BLaER1 treated with 17β-estradiol and CSF1 and Interleukin-3, amounts not matched to agents 10 nM and 100 nM (cell line): ENCODE data around the gene UBA6.
A peak's percentile ranks its signal among the peaks of the same experiment; 100 is the strongest.

Experiments used
- H3K27ac ChIP-seq, 11 experiments: shearing (Covaris generic); formaldehyde crosslinking; 2 replicates each; pipeline ENCODE4 v1.8.1; 2022
- H3K27me3 ChIP-seq, 11 experiments: shearing (Covaris generic); formaldehyde crosslinking; 2 replicates each; pipeline ENCODE4 v1.8.1; 2022
- H3K36me3 ChIP-seq, 11 experiments: shearing (Covaris generic); formaldehyde crosslinking; 2 replicates each; pipeline ENCODE4 v1.8.1; 2022
- H3K4me1 ChIP-seq, 10 experiments: shearing (Covaris generic); formaldehyde crosslinking; 2 replicates each; pipeline ENCODE4 v1.8.1; 2022
- H3K4me2 ChIP-seq, 11 experiments: shearing (Covaris generic); formaldehyde crosslinking; 2 replicates each; pipeline ENCODE4 v1.8.1; 2022
- H3K4me3 ChIP-seq, 10 experiments: shearing (Covaris generic); formaldehyde crosslinking; 2 replicates each; pipeline ENCODE4 v1.8.1; 2022
- H3K9ac ChIP-seq, 11 experiments: shearing (Covaris generic); formaldehyde crosslinking; 2 replicates each; pipeline ENCODE4 v1.8.1; 2022
- H3K9me3 ChIP-seq, 11 experiments: shearing (Covaris generic); formaldehyde crosslinking; replicated peaks in 1 of 11; 2 replicates each; pipeline ENCODE4 v1.8.1; 2022
- H4K20me1 ChIP-seq, 11 experiments: shearing (Covaris generic); formaldehyde crosslinking; 2 replicates each; pipeline ENCODE4 v1.8.1; 2022
- Cebpa-rat ChIP-seq, 11 experiments: shearing (Covaris generic); IDR thresholded peaks; 2 replicates each; pipeline ENCODE4 v1.8.1; 2022

UBA6 gene

GRCh38 chr4:67632492-67632891 is 68.5 kb downstream of the UBA6 start:
- Histone ChIP-seq H3K27me3 (no peaks in the 10 kb centered on the region), H4K20me1 (no peaks in the 10 kb centered on the region), H3K4me1 (peaks cover 0 to 10% (median 0%) of the 10 kb centered on the region in 10 experiments; a peak in 3 of 20 replicates), H3K27ac (no peak overlapping the region), H3K9me3 (peaks cover 0 to 15% (median 12%) of the 10 kb centered on the region in 11 experiments; a peak in 15 of 22 replicates), H3K36me3 (peaks cover 81 to 100% (median 92%) of the 10 kb centered on the region in 11 experiments), H3K9ac (no peak overlapping the region), H3K4me2 (0 out of 22 replicates have a peak overlapping the region, but pooled peaks of 1 of the 11 experiments have one; percentile 3), H3K4me3 (no peak overlapping the region)
- TF ChIP-seq Cebpa-rat (IDR thresholded peaks at IDR 0.05): no peak

GRCh38 chr4:67624939-67625338 is 76.0 kb downstream of the UBA6 start:
- no peaks in the 10 kb centered on the region for H3K9me3 ChIP-seq
- H4K20me1 ChIP-seq: no peaks in the 10 kb centered on the region
- H3K9ac ChIP-seq: no peak overlapping the region
- no peaks in the 10 kb centered on the region for H3K4me1 ChIP-seq
- peaks cover 64 to 100% (median 87%) of the 10 kb centered on the region in 11 experiments for H3K36me3 ChIP-seq
- no peaks in the 10 kb centered on the region for H3K27me3 ChIP-seq
- no peak overlapping the region for H3K4me2 ChIP-seq
- no peak overlapping the region for H3K27ac ChIP-seq
- TF ChIP-seq Cebpa-rat (IDR thresholded peaks at IDR 0.05): no peak
- no peak overlapping the region for H3K4me3 ChIP-seq

DNA sequence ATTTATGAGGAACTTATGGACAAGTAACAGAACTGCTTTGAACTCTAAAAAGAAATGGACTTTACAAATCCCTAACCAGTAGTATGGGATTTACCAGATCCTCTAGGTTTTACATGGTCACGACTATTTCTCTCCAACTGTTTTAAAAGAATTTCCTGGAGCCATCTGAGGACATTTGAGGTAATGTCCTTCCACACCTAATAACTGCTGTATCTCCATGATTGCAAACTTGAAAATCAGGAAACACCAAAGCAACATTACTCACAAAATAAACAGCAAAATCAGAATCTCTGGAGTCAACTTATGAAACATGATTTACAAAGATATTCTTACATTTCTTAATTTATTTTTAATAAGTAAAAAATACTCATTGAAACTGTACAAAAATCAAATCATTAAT is 84.5 kb downstream of the UBA6 start:
- peaks cover 0 to 13% (median 5%) of the 10 kb centered on the region in 11 experiments; a peak in 6 of 22 replicates for H3K9me3 ChIP-seq
- peaks cover 46 to 83% (median 62%) of the 10 kb centered on the region in 11 experiments for H3K36me3 ChIP-seq

DNA sequence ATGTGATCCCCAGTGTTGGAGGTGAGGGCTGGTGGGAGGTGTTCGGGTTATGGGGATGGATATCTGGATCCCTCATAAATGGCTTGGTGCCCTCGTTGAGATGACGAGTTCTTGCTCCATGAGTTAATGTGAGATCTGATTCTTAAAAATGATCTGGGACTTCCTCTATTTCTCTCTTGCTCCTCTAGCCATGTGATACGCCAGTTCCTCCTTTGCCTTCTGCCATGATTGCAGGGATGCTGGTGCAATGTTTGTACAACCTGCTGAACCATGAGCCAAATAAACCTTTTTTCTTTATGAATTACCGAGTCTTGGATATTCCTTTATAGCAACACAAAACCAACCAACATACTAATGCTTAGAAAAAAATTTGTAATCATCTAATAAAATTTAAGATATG is 85.8 kb downstream of the UBA6 start:
- peaks cover 34 to 69% (median 49%) of the 10 kb centered on the region in 11 experiments for H3K36me3 ChIP-seq
- no peak overlapping the region for H3K4me2 ChIP-seq
- H3K27ac ChIP-seq: no peak overlapping the region
- peaks cover 0 to 4% (median 0%) of the 10 kb centered on the region in 11 experiments; a peak in 1 of 22 replicates for H4K20me1 ChIP-seq
- no peak overlapping the region for H3K4me3 ChIP-seq
- H3K9ac ChIP-seq: no peak overlapping the region
- no peak for TF ChIP-seq Cebpa-rat (IDR thresholded peaks at IDR 0.05)
- H3K27me3 ChIP-seq: no peaks in the 10 kb centered on the region
- peaks cover 0 to 13% (median 6%) of the 10 kb centered on the region in 11 experiments; a peak in 11 of 22 replicates for H3K9me3 ChIP-seq
- no peaks in the 10 kb centered on the region for H3K4me1 ChIP-seq

More for the DNA sequence above, 84.5 kb downstream of the UBA6 start:
- Histone ChIP-seq H3K4me3 (no peak overlapping the region), H3K27me3 (no peaks in the 10 kb centered on the region), H4K20me1 (peaks cover 0 to 4% (median 0%) of the 10 kb centered on the region in 11 experiments; a peak in 1 of 22 replicates), H3K4me1 (no peaks in the 10 kb centered on the region), H3K9ac (no peak overlapping the region), H3K27ac (no peak overlapping the region), H3K4me2 (no peak overlapping the region)
- TF ChIP-seq Cebpa-rat (IDR thresholded peaks at IDR 0.05): no peak

DNA sequence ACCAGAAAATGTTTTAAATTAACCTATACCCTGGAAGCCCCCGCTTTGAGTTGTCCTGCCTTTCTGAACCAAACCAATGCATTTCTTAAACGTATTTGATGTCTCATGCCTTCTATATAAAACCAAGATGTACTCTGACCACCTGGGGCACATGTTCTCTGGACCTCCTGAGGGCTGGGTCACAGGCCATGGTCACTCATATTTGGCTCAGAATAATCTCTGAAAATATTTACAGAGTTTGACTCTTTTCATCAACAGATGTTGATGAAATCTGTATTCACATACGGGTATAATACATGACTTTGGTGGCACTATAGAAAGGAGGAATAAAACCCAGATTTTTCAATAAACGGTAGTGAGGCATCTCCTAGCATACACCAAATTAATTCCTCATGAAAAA is 86.8 kb downstream of the UBA6 start:
- H3K36me3 ChIP-seq: peaks cover 24 to 60% (median 42%) of the 10 kb centered on the region in 11 experiments

GRCh38 chr4:67608027-67608426 is 92.9 kb downstream of the UBA6 start:
- no peak for TF ChIP-seq Cebpa-rat (IDR thresholded peaks at IDR 0.05)
- H3K27me3 ChIP-seq: no peaks in the 10 kb centered on the region
- H3K4me2 ChIP-seq: no peak overlapping the region
- no peaks in the 10 kb centered on the region for H3K4me1 ChIP-seq
- no peaks in the 10 kb centered on the region for H4K20me1 ChIP-seq
- peaks cover 0 to 23% (median 4%) of the 10 kb centered on the region in 11 experiments; a peak in 9 of 22 replicates for H3K9me3 ChIP-seq
- no peak overlapping the region for H3K27ac ChIP-seq
- peaks cover 0 to 10% (median 0%) of the 10 kb centered on the region in 11 experiments; a peak in 5 of 22 replicates for H3K36me3 ChIP-seq
- no peak overlapping the region for H3K4me3 ChIP-seq
- no peak overlapping the region for H3K9ac ChIP-seq

More for the DNA sequence above, 86.8 kb downstream of the UBA6 start:
- H4K20me1 ChIP-seq: peaks cover 0 to 4% (median 0%) of the 10 kb centered on the region in 11 experiments; a peak in 1 of 22 replicates
- no peaks in the 10 kb centered on the region for H3K4me1 ChIP-seq
- no peak overlapping the region for H3K9ac ChIP-seq
- no peak overlapping the region for H3K27ac ChIP-seq
- H3K9me3 ChIP-seq: peaks cover 0 to 16% (median 9%) of the 10 kb centered on the region in 11 experiments; a peak in 11 of 22 replicates
- H3K4me2 ChIP-seq: no peak overlapping the region
- H3K4me3 ChIP-seq: no peak overlapping the region
- H3K27me3 ChIP-seq: no peaks in the 10 kb centered on the region
- no peak for TF ChIP-seq Cebpa-rat (IDR thresholded peaks at IDR 0.05)

GRCh38 chr4:67604749-67605148 is 96.2 kb downstream of the UBA6 start:
- H3K9ac ChIP-seq: no peak overlapping the region
- no peak overlapping the region for H3K4me3 ChIP-seq
- no peaks in the 10 kb centered on the region for H3K27me3 ChIP-seq
- H3K36me3 ChIP-seq: peaks cover 0 to under 1% (median 0%) of the 10 kb centered on the region in 11 experiments; a peak in 1 of 22 replicates
- H3K4me1 ChIP-seq: no peaks in the 10 kb centered on the region
- no peak overlapping the region for H3K4me2 ChIP-seq
- H4K20me1 ChIP-seq: no peaks in the 10 kb centered on the region
- no peak for TF ChIP-seq Cebpa-rat (IDR thresholded peaks at IDR 0.05)
- peaks cover 4 to 38% (median 19%) of the 10 kb centered on the region in 11 experiments; a peak in 18 of 22 replicates for H3K9me3 ChIP-seq
- no peak overlapping the region for H3K27ac ChIP-seq

GRCh38 chr4:67604029-67604381 is 97.0 kb downstream of the UBA6 start:
- Histone ChIP-seq H3K9ac (no peak overlapping the region), H3K27me3 (no peaks in the 10 kb centered on the region), H3K27ac (no peak overlapping the region), H3K9me3 (peaks cover 4 to 37% (median 18%) of the 10 kb centered on the region in 11 experiments; a peak in 18 of 22 replicates), H3K36me3 (no peaks in the 10 kb centered on the region), H4K20me1 (no peaks in the 10 kb centered on the region), H3K4me2 (no peak overlapping the region), H3K4me3 (no peak overlapping the region), H3K4me1 (no peaks in the 10 kb centered on the region)
- TF ChIP-seq Cebpa-rat (IDR thresholded peaks at IDR 0.05): no peak

DNA sequence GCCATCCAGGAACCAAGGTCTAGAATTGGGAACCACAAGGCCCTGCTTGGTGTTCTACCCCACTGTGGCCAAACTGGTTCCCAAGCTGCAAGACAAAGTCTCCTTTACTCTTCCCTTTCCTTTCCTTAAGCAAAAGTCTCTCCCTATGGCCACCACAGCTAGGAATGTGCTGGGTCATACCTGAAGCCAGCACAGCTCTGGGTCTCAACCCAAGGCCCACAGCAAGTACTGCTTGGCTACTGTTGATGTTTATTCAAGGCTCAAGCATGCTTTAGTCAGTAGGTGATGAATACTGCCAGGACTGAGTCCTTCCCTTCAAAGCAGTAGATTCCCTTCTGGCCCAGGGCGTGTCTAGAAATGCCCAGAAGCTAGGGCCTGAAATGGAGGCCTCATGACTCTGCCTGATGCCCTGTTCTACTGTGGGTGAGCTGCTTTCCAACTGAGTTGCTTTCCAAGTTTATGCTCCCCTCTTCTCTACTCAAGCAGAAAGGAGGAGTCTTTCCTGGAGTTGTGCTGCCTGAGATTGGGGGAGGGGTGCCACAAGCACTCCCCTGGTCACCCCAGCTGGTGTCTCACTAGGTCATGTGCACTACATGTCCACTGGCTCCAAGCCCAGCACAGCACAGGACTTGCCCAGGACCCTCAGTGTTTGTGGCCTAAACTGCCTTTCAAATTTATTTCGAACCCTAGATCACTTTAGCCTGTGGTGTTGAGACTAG is 97.5 kb downstream of the UBA6 start:
- H3K36me3 ChIP-seq: no peaks in the 10 kb centered on the region
- H3K4me1 ChIP-seq: no peaks in the 10 kb centered on the region
- no peak overlapping the region for H3K4me2 ChIP-seq
- no peak overlapping the region for H3K4me3 ChIP-seq
- H3K27ac ChIP-seq: no peak overlapping the region
- TF ChIP-seq Cebpa-rat (IDR thresholded peaks at IDR 0.05): no peak
- H3K9ac ChIP-seq: no peak overlapping the region
- no peaks in the 10 kb centered on the region for H3K27me3 ChIP-seq
- H4K20me1 ChIP-seq: no peaks in the 10 kb centered on the region
- peaks cover 4 to 37% (median 18%) of the 10 kb centered on the region in 11 experiments; a peak in 18 of 22 replicates for H3K9me3 ChIP-seq
